Measurements from ENCODE around the gene TBCD. TPM values are rescaled to one million over a fixed set of nuclear protein-coding genes. Genes with fewer than 3 reads are reported as not detected.

TBCD gene
- total and polyA plus RNA-seq, 12 donors, result 41.3 to 107 (median 52.4) TPM

DNA sequence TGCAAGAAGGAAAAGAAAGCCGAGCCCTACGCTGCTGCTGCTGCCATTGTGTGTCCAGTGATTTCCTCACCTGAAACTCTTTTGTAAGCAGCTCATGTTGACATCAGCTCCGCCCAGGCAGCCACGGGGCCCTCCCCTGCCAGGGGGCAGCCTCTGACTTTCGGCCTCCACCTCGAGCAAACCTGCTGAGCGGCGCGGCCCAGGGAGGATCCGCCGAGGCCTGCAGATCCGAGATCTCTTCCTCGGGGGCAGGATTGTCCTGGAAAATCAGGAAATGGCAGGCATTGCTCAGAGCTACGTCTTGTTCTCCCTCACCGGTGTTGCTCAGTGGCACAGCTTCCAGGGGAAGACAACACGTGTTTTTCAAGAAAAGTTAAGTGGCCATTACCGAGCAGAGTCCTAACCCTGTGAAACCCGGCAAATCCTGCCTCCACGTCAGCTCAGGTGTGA, 123.6 kb downstream of the TBCD start:
- peaks cover 6 to 77% (median 46%) of the 10 kb centered on the region in 9 donors for H3K4me1 ChIP-seq
- H3K4me3 ChIP-seq, result no peak overlapping the region
- intact Hi-C loops (cut with DNase I), result loop anchor here in 2 of 10 donors (5.0 kb wide), 1 partner anchor 37 kb away; no protein-coding TSS in a partner anchor
- peaks cover 0 to 50% (median 7%) of the 10 kb centered on the region in 9 donors for H3K36me3 ChIP-seq
- TF ChIP-seq, protein P1, sequence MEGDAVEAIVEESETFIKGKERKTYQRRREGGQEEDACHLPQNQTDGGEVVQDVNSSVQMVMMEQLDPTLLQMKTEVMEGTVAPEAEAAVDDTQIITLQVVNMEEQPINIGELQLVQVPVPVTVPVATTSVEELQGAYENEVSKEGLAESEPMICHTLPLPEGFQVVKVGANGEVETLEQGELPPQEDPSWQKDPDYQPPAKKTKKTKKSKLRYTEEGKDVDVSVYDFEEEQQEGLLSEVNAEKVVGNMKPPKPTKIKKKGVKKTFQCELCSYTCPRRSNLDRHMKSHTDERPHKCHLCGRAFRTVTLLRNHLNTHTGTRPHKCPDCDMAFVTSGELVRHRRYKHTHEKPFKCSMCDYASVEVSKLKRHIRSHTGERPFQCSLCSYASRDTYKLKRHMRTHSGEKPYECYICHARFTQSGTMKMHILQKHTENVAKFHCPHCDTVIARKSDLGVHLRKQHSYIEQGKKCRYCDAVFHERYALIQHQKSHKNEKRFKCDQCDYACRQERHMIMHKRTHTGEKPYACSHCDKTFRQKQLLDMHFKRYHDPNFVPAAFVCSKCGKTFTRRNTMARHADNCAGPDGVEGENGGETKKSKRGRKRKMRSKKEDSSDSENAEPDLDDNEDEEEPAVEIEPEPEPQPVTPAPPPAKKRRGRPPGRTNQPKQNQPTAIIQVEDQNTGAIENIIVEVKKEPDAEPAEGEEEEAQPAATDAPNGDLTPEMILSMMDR (IDR thresholded peaks at IDR 0.05), result no peak
- WGBS, 2 donors, result 83 to 86% methylated on average over 19 of the region's 19 CpGs
- DNase-seq (no peak), ATAC-seq (no peak)
- peak overlapping the region in 5 of 10 donors; percentile 31 to 77 (median 65) for H3K27ac ChIP-seq
- H3K27me3 ChIP-seq, result no peaks in the 10 kb centered on the region
- no peaks in the 10 kb centered on the region for H3K9me3 ChIP-seq

DNA sequence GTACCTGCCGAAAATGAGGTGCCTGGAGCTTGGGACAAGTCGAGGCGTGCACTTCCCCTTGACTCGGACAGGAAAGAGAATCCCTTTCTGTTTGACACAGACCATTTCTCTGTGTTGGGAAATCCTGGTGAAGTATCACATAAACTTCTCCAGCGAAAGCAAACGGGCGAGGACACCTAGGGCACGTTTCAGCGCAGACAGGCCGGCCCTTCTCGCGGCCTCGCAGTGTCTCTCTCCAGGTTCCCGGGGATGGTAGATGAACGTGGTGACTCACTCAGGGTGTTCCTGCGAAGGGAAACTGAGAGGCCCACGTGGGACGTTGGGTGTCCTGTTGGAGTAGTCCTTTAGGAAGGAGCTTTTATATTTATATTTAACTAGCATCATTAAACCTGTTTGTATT, 124.3 kb downstream of the TBCD start:
- Histone ChIP-seq H3K36me3 (peaks cover 0 to 43% (median 0%) of the 10 kb centered on the region in 9 donors), H3K4me1 (peaks cover 8 to 79% (median 43%) of the 10 kb centered on the region in 9 donors), H3K9me3 (no peaks in the 10 kb centered on the region), H3K27me3 (no peaks in the 10 kb centered on the region), H3K27ac (peak overlapping the region in 9 of 10 donors; percentile 31 to 77 (median 63)), H3K4me3 (no peak overlapping the region)
- intact Hi-C loops (cut with DNase I), result loop anchor here in 2 of 10 donors (2.0 to 5.0 kb wide), 2 partner anchors 25 to 36 kb away; no protein-coding TSS in a partner anchor
- TF ChIP-seq, protein P1 (IDR thresholded peaks at IDR 0.05), result no peak
- DNase-seq (no peak), ATAC-seq (peak in 5 of 8 donors; percentile 40 to 61 (median 51))
- WGBS, 2 donors, result 57 to 70% methylated on average over 18 of the region's 18 CpGs

DNA sequence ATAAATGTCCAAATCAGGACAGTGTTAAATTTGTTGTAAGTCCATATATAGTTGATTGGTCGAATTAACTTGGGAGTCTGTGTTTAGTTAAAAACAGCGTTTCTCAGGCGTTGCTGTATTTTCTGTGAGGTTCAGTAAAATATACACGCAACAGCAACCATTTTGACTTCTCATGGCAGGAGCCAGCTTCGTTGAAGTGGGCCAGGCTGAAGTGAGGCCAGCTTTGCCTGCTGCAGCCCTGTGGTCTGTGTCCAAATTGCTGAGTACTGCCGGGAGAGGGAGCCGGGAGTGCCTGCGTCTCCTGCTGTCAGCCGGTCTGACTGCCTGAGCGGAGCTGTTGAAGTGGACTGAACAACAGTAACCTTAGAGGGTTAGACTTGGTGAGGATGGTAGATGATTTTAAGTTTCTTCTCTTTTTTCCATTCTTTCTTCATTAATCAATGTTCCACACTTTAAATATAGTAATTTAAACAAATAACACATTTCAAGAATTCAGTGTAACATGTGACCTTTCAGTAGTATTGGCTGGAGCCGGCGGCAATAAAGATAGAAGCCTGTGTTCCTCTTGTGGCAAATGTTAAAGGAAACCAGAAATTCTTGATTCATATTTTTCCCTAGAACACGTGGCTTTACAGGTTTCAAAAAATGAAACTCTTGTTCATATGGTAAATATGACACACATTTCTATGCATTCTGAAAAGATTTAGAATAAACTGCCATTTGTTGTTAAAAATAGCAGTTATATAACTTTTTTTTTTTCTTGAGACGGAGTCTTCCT, 124.9 kb downstream of the TBCD start:
- peak; percentile 77 to 82 for DNase-seq
- 28 to 30% methylated on average over 14 of the region's 14 CpGs for WGBS, 2 donors
- intact Hi-C loops (cut with DNase I), result loop anchor here in 2 of 10 donors (2.0 to 5.0 kb wide), 2 partner anchors 26 to 36 kb away; no protein-coding TSS in a partner anchor
- TF ChIP-seq, protein P1 (IDR thresholded peaks at IDR 0.05), result peak; percentile 13 to 75 (median 54)
- Histone ChIP-seq H3K4me1 (peaks cover 14 to 79% (median 44%) of the 10 kb centered on the region in 9 donors), H3K36me3 (peaks cover 0 to 37% (median 0%) of the 10 kb centered on the region in 9 donors), H3K27ac (peak overlapping the region; percentile 21 to 77 (median 62)), H3K27me3 (no peaks in the 10 kb centered on the region), H3K9me3 (no peaks in the 10 kb centered on the region), H3K4me3 (no peak overlapping the region)
- ATAC-seq, result peak; percentile 89 to 96 (median 95)

DNA sequence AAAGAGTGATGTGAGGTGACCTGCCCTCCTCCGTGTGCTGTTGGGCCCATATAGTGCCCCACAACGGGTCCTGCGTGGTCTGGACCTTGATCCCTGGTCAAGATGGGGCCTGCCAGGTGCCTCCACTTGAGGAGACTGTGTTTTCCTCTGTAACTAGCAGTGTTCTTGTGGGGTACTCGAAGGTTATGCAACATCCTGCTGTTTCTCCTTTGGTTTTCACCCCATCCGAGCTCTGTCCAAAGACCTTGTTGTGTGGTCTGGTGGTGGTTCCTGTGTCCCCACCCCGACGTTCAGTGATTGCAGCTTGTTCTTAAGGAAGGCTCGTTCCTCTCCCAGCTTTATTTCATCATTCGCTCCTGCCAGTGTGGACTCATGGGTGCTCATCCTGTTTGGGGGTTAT, 126.7 kb downstream of the TBCD start:
- H3K4me1 ChIP-seq, result peaks cover 17 to 85% (median 42%) of the 10 kb centered on the region in 9 donors
- H3K27me3 ChIP-seq, result no peaks in the 10 kb centered on the region
- no peaks in the 10 kb centered on the region for H3K9me3 ChIP-seq
- H3K36me3 ChIP-seq, result peaks cover 0 to 20% (median 0%) of the 10 kb centered on the region in 9 donors
- no peak overlapping the region for H3K4me3 ChIP-seq
- TF ChIP-seq, protein P1 (IDR thresholded peaks at IDR 0.05), result no peak
- 73 to 78% methylated on average over 9 of the region's 9 CpGs for WGBS, 2 donors
- intact Hi-C loops (cut with DNase I), result loop anchor here in 2 of 10 donors (5.0 kb wide), 1 partner anchor 34 kb away; no protein-coding TSS in a partner anchor
- H3K27ac ChIP-seq, result no peak overlapping the region
- ATAC-seq, result no peak
- no peak for DNase-seq
